Bronchial epithelial cell (primary cell): Measurements from ENCODE around the gene FLOT2. TPM values are rescaled to one million over a fixed set of nuclear protein-coding genes. Genes with fewer than 3 reads are reported as not detected.
"Not testable (repeated sequence)": the region's sequence is repeated elsewhere in the genome, so short reads cannot be mapped to it uniquely, and the experiment has no call there.

ENCODE experiments used
- DNase-seq: peaks from one replicate; pipeline ENCODE4 v3.0.0-alpha.2; 2010; ENCODE audit warnings: low read depth
- FAIRE-seq: peaks from 2 replicates; lab custom pipeline; 2011; peaks lifted over from hg19 to GRCh38; lab: Jason Lieb, UNC
- H3K27me3 ChIP-seq: 2 replicates; pipeline ENCODE4 v1.5.1; 2011; ENCODE audit warnings: low read length; ENCODE audit not compliant: control insufficient read depth, insufficient read depth
- H3K36me3 ChIP-seq: 2 replicates; pipeline ENCODE4 v1.5.1; 2011; ENCODE audit warnings: low read length; ENCODE audit not compliant: control insufficient read depth, insufficient read depth
- H3K4me3 ChIP-seq: 2 replicates; pipeline ENCODE4 v1.5.1; 2011; ENCODE audit warnings: mild to moderate bottlenecking, low read depth, low read length, control low read depth
- CTCF ChIP-seq: IDR thresholded peaks from 2 replicates; pipeline ENCODE4 v1.5.1; 2011; ENCODE audit warnings: mild to moderate bottlenecking, moderate library complexity, low read length, control low read depth, inconsistent platforms; ENCODE audit not compliant: insufficient read depth, severe bottlenecking
- total RNA-seq: library from RNA; depleted of rRNA; stranded (reverse); fragments of >200 nt; gene quantifications from 2 replicates; pipeline ENCODE4 v1.2.1, GENCODE V29; 2014

The FLOT2 gene
- total RNA-seq, 1 donor from 2014 or later: 24.5 TPM

GRCh38 chr17:28855336-28855679, 42.2 kb downstream of the FLOT2 start:
- no peaks in the 10 kb centered on the region for H3K27me3 ChIP-seq
- DNase-seq (no peak), FAIRE-seq (no peak)
- peaks cover 15% of the 10 kb centered on the region for H3K36me3 ChIP-seq
- no peak for TF ChIP-seq CTCF
- H3K4me3 ChIP-seq: peak overlapping the region; percentile 65

- no peaks in the 10 kb centered on the region for H3K27me3 ChIP-seq
- peak; percentile 13 for TF ChIP-seq CTCF
- FAIRE-seq: no peak
Observed at GRCh38 chr17:28854457-28855335, 42.8 kb downstream of the FLOT2 start, which contains the start of gene ERAL1. TSS of gene ERAL1 (plus strand) at chr17:28855016. CDS start at chr17:28855035, 19 bp downstream.

GRCh38 chr17:28853295-28853694, 44.2 kb downstream of the FLOT2 start:
- H3K4me3 ChIP-seq: no peak overlapping the region
- peaks cover 6% of the 10 kb centered on the region for H3K36me3 ChIP-seq
- no peaks in the 10 kb centered on the region for H3K27me3 ChIP-seq
- DNase-seq (no peak), FAIRE-seq (no peak)
- TF ChIP-seq CTCF: no peak

More at GRCh38 chr17:28854457-28855335, 42.8 kb downstream of the FLOT2 start, which contains the start of gene ERAL1:
- DNase-seq: peak; percentile 84
- Histone ChIP-seq H3K4me3 (peak within 1 kb of the TSS; percentile 65), H3K36me3 (peaks cover 13% of the 10 kb centered on the region)

GRCh38 chr17:28849281-28849680, 48.3 kb downstream of the FLOT2 start:
- no peak for DNase-seq
- FAIRE-seq: no peak
- no peak overlapping the region for H3K4me3 ChIP-seq

GRCh38 chr17:28848667-28849066, 48.9 kb downstream of the FLOT2 start:
- peak; percentile 37 for TF ChIP-seq CTCF

More at GRCh38 chr17:28849281-28849680, 48.3 kb downstream of the FLOT2 start:
- H3K27me3 ChIP-seq: no peaks in the 10 kb centered on the region
- no peaks in the 10 kb centered on the region for H3K36me3 ChIP-seq
- peak; percentile 11 for TF ChIP-seq CTCF

GRCh38 chr17:28846699-28847098, 50.8 kb downstream of the FLOT2 start:
- not testable (repeated sequence) for DNase-seq, H3K36me3 ChIP-seq, H3K4me3 ChIP-seq, FAIRE-seq, H3K27me3 ChIP-seq

More at GRCh38 chr17:28848667-28849066, 48.9 kb downstream of the FLOT2 start:
- not testable (repeated sequence) for FAIRE-seq, DNase-seq, H3K4me3 ChIP-seq, H3K27me3 ChIP-seq, H3K36me3 ChIP-seq
